Activated CD4-positive, alpha-beta T cell treated with anti-CD3 and anti-CD28 coated beads for 4 hours (primary cell): ENCODE data around the gene TNFRSF25.
"Not testable (repeated sequence)": the region's sequence is repeated elsewhere in the genome, so short reads cannot be mapped to it uniquely, and the experiment has no call there.

Experiments used
- DNase-seq, 2 donors: peaks; one replicate each; pipeline ENCODE4 v3.0.0-alpha.2; 2020

The TNFRSF25 gene

GRCh38 chr1:6467744-6468688 lies 2.0 kb upstream of the TNFRSF25 start:
- DNase-seq, result no peak

GRCh38 chr1:6467224-6467623 lies 1.3 kb upstream of the TNFRSF25 start:
- no peak for DNase-seq

GRCh38 chr1:6466751-6467150 lies 778 bp upstream of the TNFRSF25 start:
- DNase-seq, result no peak

GRCh38 chr1:6465461-6466005 lies 440 bp downstream of the TNFRSF25 start:
- peak; percentile 55 to 66 for DNase-seq

- DNase-seq, result no peak
These were observed 1.1 kb downstream of the TNFRSF25 start for GRCh38 chr1:6464915-6465314.

- peak; percentile 56 to 59 for DNase-seq
These were observed 1.5 kb downstream of the TNFRSF25 start for GRCh38 chr1:6464514-6464836.

- no peak for DNase-seq
These were observed 2.9 kb downstream of the TNFRSF25 start for GRCh38 chr1:6463120-6463412.

- no peak for DNase-seq
These were observed 3.4 kb downstream of the TNFRSF25 start for GRCh38 chr1:6462412-6463119.

- DNase-seq, result peak; percentile 36 to 66
These were observed 4.2 kb downstream of the TNFRSF25 start for GRCh38 chr1:6461538-6462411.

GRCh38 chr1:6461051-6461530 lies 4.9 kb downstream of the TNFRSF25 start:
- DNase-seq, result no peak

GRCh38 chr1:6460301-6461050 lies 5.5 kb downstream of the TNFRSF25 start:
- peak; percentile 97 to 98 for DNase-seq

GRCh38 chr1:6459850-6460265 lies 6.1 kb downstream of the TNFRSF25 start:
- peak; percentile 61 to 71 for DNase-seq

- no peak for DNase-seq
These were observed 9.0 kb downstream of the TNFRSF25 start for GRCh38 chr1:6456800-6457466.

- DNase-seq, result not testable (repeated sequence)
These were observed 10.0 kb downstream of the TNFRSF25 start for GRCh38 chr1:6455752-6456520.

GRCh38 chr1:6454856-6455751 lies 10.9 kb downstream of the TNFRSF25 start:
- peak; percentile 43 to 44 for DNase-seq

- not testable (repeated sequence) for DNase-seq
These were observed 11.8 kb downstream of the TNFRSF25 start for GRCh38 chr1:6453895-6454855.

- no peak for DNase-seq
These were observed 15.0 kb downstream of the TNFRSF25 start for GRCh38 chr1:6450943-6451373.

- not testable (repeated sequence) for DNase-seq
These were observed 15.5 kb downstream of the TNFRSF25 start for GRCh38 chr1:6450486-6450885.
